DMS153 (cell line): ENCODE measurements around the gene IQSEC3.
A peak's percentile ranks its signal among the peaks of the same experiment; 100 is the strongest.

ENCODE experiments used
- DNase-seq: peaks from one replicate; lab custom pipeline; 2025; lab: John Stamatoyannopoulos, UW

IQSEC3 gene

GRCh38 chr12:80681-81190 lies 14.2 kb downstream of the IQSEC3 start:
- no peak for DNase-seq

GRCh38 chr12:82740-83139 lies 16.2 kb downstream of the IQSEC3 start:
- no peak for DNase-seq

- peak; percentile 71 for DNase-seq
These were observed 17.5 kb downstream of the IQSEC3 start for GRCh38 chr12:84056-84455.

- peak; percentile 24 for DNase-seq
These were observed 18.7 kb downstream of the IQSEC3 start for GRCh38 chr12:85191-85666.

- DNase-seq: no peak
These were observed 20.7 kb downstream of the IQSEC3 start for GRCh38 chr12:87315-87714.

GRCh38 chr12:87856-88255 lies 21.3 kb downstream of the IQSEC3 start:
- no peak for DNase-seq

- no peak for DNase-seq
These were observed 23.1 kb downstream of the IQSEC3 start for GRCh38 chr12:89653-90052.

- DNase-seq: no peak
These were observed 24.6 kb downstream of the IQSEC3 start for GRCh38 chr12:91213-91612.

- DNase-seq: no peak
These were observed 26.9 kb downstream of the IQSEC3 start for GRCh38 chr12:93266-94005.

GRCh38 chr12:96543-96942 lies 30.0 kb downstream of the IQSEC3 start:
- DNase-seq: no peak

GRCh38 chr12:98924-99352 lies 32.4 kb downstream of the IQSEC3 start:
- no peak for DNase-seq

- DNase-seq: no peak
These were observed 33.0 kb downstream of the IQSEC3 start for GRCh38 chr12:99605-100004.

- DNase-seq: no peak
These were observed 35.7 kb downstream of the IQSEC3 start for GRCh38 chr12:101969-102878.

GRCh38 chr12:102879-103168 lies 36.3 kb downstream of the IQSEC3 start:
- DNase-seq: no peak

- DNase-seq: peak; percentile 86
These were observed 36.8 kb downstream of the IQSEC3 start for GRCh38 chr12:103169-103981.

- peak; percentile 85 for DNase-seq
These were observed 38.0 kb downstream of the IQSEC3 start for GRCh38 chr12:104551-105081.

GRCh38 chr12:105696-106095 lies 39.1 kb downstream of the IQSEC3 start:
- no peak for DNase-seq

- DNase-seq: peak; percentile 64
These were observed 39.6 kb downstream of the IQSEC3 start for GRCh38 chr12:106118-106591.

GRCh38 chr12:108594-108993 lies 42.0 kb downstream of the IQSEC3 start:
- peak; percentile 4 for DNase-seq

- no peak for DNase-seq
These were observed 42.9 kb downstream of the IQSEC3 start for GRCh38 chr12:109446-109845.

GRCh38 chr12:109872-110271 lies 43.3 kb downstream of the IQSEC3 start:
- no peak for DNase-seq
